Measurements from ENCODE around the gene BMPER. TPM values are rescaled to one million over a fixed set of nuclear protein-coding genes. Genes with fewer than 3 reads are reported as not detected.
A peak's percentile ranks its signal among the peaks of the same experiment; 100 is the strongest.

Gene BMPER
- total RNA-seq, 1 donor from 2014 or later: 0.56 TPM

DNA sequence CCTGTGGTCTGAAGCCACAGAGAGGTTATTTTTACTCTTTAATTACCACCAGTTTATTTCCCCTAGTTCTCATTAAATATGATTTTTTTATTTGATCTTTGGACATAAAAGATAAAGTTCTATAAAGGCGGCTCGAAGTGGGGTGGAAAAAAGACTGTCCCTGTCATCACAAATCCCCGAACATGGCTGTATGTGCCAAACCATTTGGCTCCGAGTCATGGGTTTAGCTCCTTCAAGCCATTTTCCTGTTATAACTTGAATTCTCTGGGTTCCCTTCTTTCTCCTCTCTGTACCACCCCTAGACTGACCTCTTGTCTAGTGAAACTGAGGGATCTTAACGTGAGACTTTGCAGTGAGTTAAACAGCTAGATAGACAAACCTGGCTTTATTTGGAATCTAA, 181.6 kb downstream of the BMPER start:
- TF ChIP-seq, protein P1, sequence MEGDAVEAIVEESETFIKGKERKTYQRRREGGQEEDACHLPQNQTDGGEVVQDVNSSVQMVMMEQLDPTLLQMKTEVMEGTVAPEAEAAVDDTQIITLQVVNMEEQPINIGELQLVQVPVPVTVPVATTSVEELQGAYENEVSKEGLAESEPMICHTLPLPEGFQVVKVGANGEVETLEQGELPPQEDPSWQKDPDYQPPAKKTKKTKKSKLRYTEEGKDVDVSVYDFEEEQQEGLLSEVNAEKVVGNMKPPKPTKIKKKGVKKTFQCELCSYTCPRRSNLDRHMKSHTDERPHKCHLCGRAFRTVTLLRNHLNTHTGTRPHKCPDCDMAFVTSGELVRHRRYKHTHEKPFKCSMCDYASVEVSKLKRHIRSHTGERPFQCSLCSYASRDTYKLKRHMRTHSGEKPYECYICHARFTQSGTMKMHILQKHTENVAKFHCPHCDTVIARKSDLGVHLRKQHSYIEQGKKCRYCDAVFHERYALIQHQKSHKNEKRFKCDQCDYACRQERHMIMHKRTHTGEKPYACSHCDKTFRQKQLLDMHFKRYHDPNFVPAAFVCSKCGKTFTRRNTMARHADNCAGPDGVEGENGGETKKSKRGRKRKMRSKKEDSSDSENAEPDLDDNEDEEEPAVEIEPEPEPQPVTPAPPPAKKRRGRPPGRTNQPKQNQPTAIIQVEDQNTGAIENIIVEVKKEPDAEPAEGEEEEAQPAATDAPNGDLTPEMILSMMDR (IDR thresholded peaks at IDR 0.05): no peak
- no peak for DNase-seq (ENCODE audit: extremely low spot score, unreplicated experiment)
- Mint-ChIP-seq H3K9me3 (ENCODE audit: unreplicated experiment) (no peaks in the 10 kb centered on the region), H3K27ac (ENCODE audit: unreplicated experiment) (no peak overlapping the region), H3K4me1 (ENCODE audit: unreplicated experiment) (no peaks in the 10 kb centered on the region), H3K27me3 (ENCODE audit: unreplicated experiment) (no peaks in the 10 kb centered on the region), H3K4me3 (ENCODE audit: unreplicated experiment) (no peak overlapping the region), H3K36me3 (ENCODE audit: unreplicated experiment) (no peaks in the 10 kb centered on the region)

DNA sequence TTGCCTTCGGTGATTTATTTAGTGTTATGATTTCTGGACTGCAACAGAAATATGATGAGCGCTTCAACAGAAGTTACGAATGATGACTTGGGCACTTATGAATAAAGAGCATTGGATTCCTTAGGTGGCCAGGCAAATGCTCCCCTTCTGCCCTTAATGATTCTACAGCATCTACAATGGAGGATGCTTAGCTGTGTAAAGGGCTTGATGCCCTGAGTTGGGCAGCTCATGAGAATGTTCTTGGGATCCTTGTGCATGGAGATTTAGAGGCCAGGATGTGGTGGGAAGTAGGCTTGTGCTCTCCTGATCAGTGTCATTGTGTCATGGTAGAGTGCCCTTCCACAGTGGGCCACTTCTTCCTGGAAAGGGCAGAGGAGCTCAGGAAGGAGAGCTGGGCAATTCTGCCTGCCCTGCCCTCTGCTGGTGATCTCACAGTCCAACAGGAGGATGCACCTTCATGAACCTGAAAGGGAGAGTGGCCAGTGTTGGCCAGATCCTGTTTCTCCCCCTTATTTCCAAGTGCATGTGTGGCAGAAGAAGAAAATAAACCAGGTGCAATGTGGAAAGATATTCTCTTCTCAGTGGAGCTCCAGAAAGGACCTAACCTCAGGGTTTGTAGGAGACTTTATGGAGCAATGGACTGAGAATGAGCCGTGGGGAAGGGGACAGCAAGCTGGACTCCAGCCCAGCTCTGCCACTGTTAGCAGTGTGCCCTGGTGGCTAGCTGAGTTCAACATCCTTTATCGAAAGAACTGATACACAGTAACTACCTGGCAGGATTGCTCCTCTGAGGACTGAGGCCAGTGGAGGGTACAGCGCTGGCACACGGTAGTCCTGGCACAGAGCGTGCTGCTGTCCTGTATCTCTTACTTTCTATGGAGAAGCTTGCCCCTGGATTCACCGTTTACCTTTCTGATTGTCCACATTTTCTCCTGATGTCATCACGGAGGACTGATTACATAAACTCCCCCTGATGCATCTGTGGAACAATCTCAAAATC, 182.9 kb downstream of the BMPER start:
- H3K36me3 Mint-ChIP-seq (ENCODE audit: unreplicated experiment): no peaks in the 10 kb centered on the region
- no peak for DNase-seq (ENCODE audit: extremely low spot score, unreplicated experiment)

DNA sequence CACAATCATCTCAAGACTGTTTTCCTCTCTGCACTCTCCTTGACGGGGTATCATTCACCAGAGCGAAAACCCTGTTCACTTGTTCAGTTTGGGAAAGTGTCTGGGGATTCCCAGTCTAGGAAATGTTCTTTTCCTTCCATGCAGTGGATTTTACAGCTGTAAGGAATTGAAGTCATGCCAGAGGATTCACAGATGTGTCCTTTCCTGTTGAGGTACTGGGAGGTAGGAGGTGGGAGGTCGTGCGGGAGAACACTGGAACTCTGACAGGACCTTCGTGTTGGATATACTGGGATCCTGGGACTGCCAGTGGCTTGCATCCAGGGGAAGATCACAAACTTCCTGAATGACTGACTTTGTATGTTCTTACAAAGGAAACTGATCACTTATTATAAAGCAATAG, 185.5 kb downstream of the BMPER start:
- Mint-ChIP-seq H3K9me3 (ENCODE audit: unreplicated experiment) (no peaks in the 10 kb centered on the region), H3K4me3 (ENCODE audit: unreplicated experiment) (no peak overlapping the region), H3K27ac (ENCODE audit: unreplicated experiment) (no peak overlapping the region), H3K36me3 (ENCODE audit: unreplicated experiment) (no peaks in the 10 kb centered on the region), H3K4me1 (ENCODE audit: unreplicated experiment) (peaks cover under 1% of the 10 kb centered on the region), H3K27me3 (ENCODE audit: unreplicated experiment) (no peaks in the 10 kb centered on the region)
- TF ChIP-seq, protein P1 (IDR thresholded peaks at IDR 0.05): no peak
- DNase-seq (ENCODE audit: extremely low spot score, unreplicated experiment): no peak

More for the DNA sequence above, 182.9 kb downstream of the BMPER start:
- Mint-ChIP-seq H3K27me3 (ENCODE audit: unreplicated experiment) (no peaks in the 10 kb centered on the region), H3K4me1 (ENCODE audit: unreplicated experiment) (no peaks in the 10 kb centered on the region), H3K4me3 (ENCODE audit: unreplicated experiment) (no peak overlapping the region), H3K9me3 (ENCODE audit: unreplicated experiment) (no peaks in the 10 kb centered on the region), H3K27ac (ENCODE audit: unreplicated experiment) (no peak overlapping the region)
- TF ChIP-seq, protein P1 (IDR thresholded peaks at IDR 0.05): peak; percentile 50

DNA sequence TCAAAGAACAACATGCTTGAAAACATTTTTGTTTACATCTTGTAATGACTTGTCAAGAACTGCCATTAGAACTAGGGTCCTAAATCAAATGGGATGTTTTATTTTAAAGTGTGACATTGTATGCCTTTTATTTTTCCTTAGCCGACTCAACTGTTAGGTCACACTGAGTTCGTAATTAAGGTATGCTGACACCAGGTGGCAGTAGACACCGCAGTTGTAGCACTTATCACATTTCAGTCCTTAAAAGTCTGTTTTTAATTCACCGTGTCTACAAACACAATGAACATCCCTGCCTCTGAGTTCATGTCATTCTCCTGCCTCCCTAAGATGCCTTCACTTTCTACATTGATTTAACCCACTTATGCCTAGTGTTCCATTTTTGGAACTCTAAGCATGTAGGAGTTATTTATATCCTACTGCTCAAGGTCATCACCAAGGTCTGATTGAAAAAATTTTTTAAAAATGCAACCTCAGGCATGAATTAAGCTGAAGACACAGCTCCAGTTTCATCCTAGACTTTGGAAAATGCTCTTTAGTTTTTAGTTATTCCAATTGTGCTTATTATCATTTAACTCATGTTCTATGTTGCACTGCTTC, 186.1 kb downstream of the BMPER start:
- TF ChIP-seq, protein P1 (IDR thresholded peaks at IDR 0.05): peak; percentile 47
- Mint-ChIP-seq H3K4me3 (ENCODE audit: unreplicated experiment) (no peak overlapping the region), H3K4me1 (ENCODE audit: unreplicated experiment) (peaks cover 7% of the 10 kb centered on the region), H3K36me3 (ENCODE audit: unreplicated experiment) (no peaks in the 10 kb centered on the region), H3K27ac (ENCODE audit: unreplicated experiment) (no peak overlapping the region), H3K27me3 (ENCODE audit: unreplicated experiment) (no peaks in the 10 kb centered on the region), H3K9me3 (ENCODE audit: unreplicated experiment) (no peaks in the 10 kb centered on the region)
- no peak for DNase-seq (ENCODE audit: extremely low spot score, unreplicated experiment)

DNA sequence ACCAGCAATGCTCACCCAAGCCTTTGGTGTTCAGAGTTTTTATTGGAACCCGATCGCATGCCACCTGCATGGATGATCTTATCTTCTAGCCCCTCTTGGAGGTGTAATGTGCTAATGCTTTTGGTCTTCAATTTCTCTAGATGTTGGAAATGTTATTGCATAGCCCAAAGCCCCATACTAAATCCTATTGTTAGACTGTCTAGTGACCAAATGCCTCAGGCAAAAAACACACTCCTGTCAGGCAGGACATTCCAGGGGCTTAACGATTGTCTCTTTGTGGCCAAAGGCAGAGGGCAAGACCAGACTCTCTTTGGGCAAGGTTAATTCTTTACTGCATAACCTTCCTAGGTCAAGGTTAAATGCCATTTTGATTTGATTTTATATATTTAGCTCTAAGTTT, 187.9 kb downstream of the BMPER start:
- TF ChIP-seq, protein P1 (IDR thresholded peaks at IDR 0.05): no peak
- Mint-ChIP-seq H3K27ac (ENCODE audit: unreplicated experiment) (no peak overlapping the region), H3K4me1 (ENCODE audit: unreplicated experiment) (peaks cover 13% of the 10 kb centered on the region), H3K36me3 (ENCODE audit: unreplicated experiment) (no peaks in the 10 kb centered on the region), H3K4me3 (ENCODE audit: unreplicated experiment) (no peak overlapping the region), H3K27me3 (ENCODE audit: unreplicated experiment) (no peaks in the 10 kb centered on the region), H3K9me3 (ENCODE audit: unreplicated experiment) (no peaks in the 10 kb centered on the region)
- no peak for DNase-seq (ENCODE audit: extremely low spot score, unreplicated experiment)
